A172 (cell line): Measurements from ENCODE around the gene DOCK8. TPM values are rescaled to one million over a fixed set of nuclear protein-coding genes. Genes with fewer than 3 reads are reported as not detected.

Experiments
- DNase-seq: peaks from one replicate; pipeline ENCODE4 v3.0.0-alpha.2; 2015; ENCODE audit warnings: low spot score
- total RNA-seq: library from RNA; depleted of rRNA; stranded (reverse); fragments of >200 nt; shearing (Covaris generic); gene quantifications from 2 replicates; pipeline ENCODE4 v1.2.3, GENCODE V29; 2014

Gene DOCK8
- total RNA-seq, 1 experiment from 2014 or later = not detected

- DNase-seq = no peak
Measured at GRCh38 chr9:306907-307306, 92.2 kb downstream of the DOCK8 start.

GRCh38 chr9:311841-312240, 97.2 kb downstream of the DOCK8 start:
- DNase-seq = no peak

- DNase-seq = no peak
Measured at GRCh38 chr9:312596-313320, 98.1 kb downstream of the DOCK8 start.

GRCh38 chr9:316382-316965, 101.8 kb downstream of the DOCK8 start:
- DNase-seq = no peak

GRCh38 chr9:318646-319045, 104.0 kb downstream of the DOCK8 start:
- DNase-seq = no peak

- DNase-seq = no peak
Measured at GRCh38 chr9:324971-325370, 110.3 kb downstream of the DOCK8 start.

- no peak for DNase-seq
Measured at GRCh38 chr9:326667-327066, 112.0 kb downstream of the DOCK8 start.

GRCh38 chr9:328453-328852, 113.8 kb downstream of the DOCK8 start:
- no peak for DNase-seq

GRCh38 chr9:331197-331596, 116.5 kb downstream of the DOCK8 start:
- DNase-seq = no peak

GRCh38 chr9:335373-335772, 120.7 kb downstream of the DOCK8 start:
- no peak for DNase-seq

GRCh38 chr9:336039-336438, 121.4 kb downstream of the DOCK8 start:
- no peak for DNase-seq

GRCh38 chr9:338602-339001, 123.9 kb downstream of the DOCK8 start:
- DNase-seq = no peak

GRCh38 chr9:341634-342421, 127.2 kb downstream of the DOCK8 start:
- DNase-seq = no peak

GRCh38 chr9:343773-344172, 129.1 kb downstream of the DOCK8 start:
- DNase-seq = no peak

GRCh38 chr9:346111-346571, 131.5 kb downstream of the DOCK8 start:
- no peak for DNase-seq

- DNase-seq = peak; percentile 44
Measured at GRCh38 chr9:347667-348292, 133.1 kb downstream of the DOCK8 start.

- no peak for DNase-seq
Measured at GRCh38 chr9:350384-350783, 135.7 kb downstream of the DOCK8 start.

- no peak for DNase-seq
Measured at GRCh38 chr9:351916-352315, 137.3 kb downstream of the DOCK8 start.

GRCh38 chr9:353077-353476, 138.4 kb downstream of the DOCK8 start:
- no peak for DNase-seq

- DNase-seq = no peak
Measured at GRCh38 chr9:354453-354852, 139.8 kb downstream of the DOCK8 start.

GRCh38 chr9:357560-357959, 142.9 kb downstream of the DOCK8 start:
- DNase-seq = no peak

GRCh38 chr9:362561-363273, 148.1 kb downstream of the DOCK8 start:
- no peak for DNase-seq
